ACC112 (cell line): ENCODE results near the gene TULP4.
A peak's percentile ranks its signal among the peaks of the same experiment; 100 is the strongest.
"Not testable (repeated sequence)": the region's sequence is repeated elsewhere in the genome, so short reads cannot be mapped to it uniquely, and the experiment has no call there.

Experiments
- H2AFZ ChIP-seq: fragments of 200-600 bp; sonication (generic); one replicate; pipeline ENCODE4 v1.6.0; 2017; ENCODE audit warnings: antibody characterized with exemption, low read length; ENCODE audit not compliant: unreplicated experiment
- H3K27ac ChIP-seq: fragments of 200-600 bp; sonication (generic); 2 replicates; pipeline ENCODE4 v1.5.1; 2014; ENCODE audit warnings: low read depth, mild to moderate bottlenecking, antibody characterized with exemption, low read length, moderate library complexity
- H3K27me3 ChIP-seq: fragments of 200-600 bp; sonication (generic); 2 replicates; pipeline ENCODE4 v1.6.1; 2014; ENCODE audit warnings: mild to moderate bottlenecking, antibody characterized with exemption, low read length, moderate library complexity, mixed read lengths; ENCODE audit not compliant: insufficient read depth
- H3K36me3 ChIP-seq: fragments of 200-600 bp; sonication (generic); 2 replicates; pipeline ENCODE4 v1.6.1; 2016; ENCODE audit warnings: mild to moderate bottlenecking, antibody characterized with exemption, low read length, moderate library complexity, mixed read lengths; ENCODE audit not compliant: insufficient read depth
- H3K4me1 ChIP-seq: fragments of 200-600 bp; sonication (generic); one replicate; pipeline ENCODE4 v1.6.1; 2016; ENCODE audit warnings: low read length, mixed read lengths; ENCODE audit not compliant: insufficient read depth, unreplicated experiment, control insufficient read depth
- H3K4me3 ChIP-seq: fragments of 200-600 bp; sonication (generic); 2 replicates; pipeline ENCODE4 v1.5.1; 2014; ENCODE audit warnings: mild to moderate bottlenecking, low read depth, low read length
- H3K79me2 ChIP-seq: fragments of 200-600 bp; sonication (generic); one replicate; pipeline ENCODE4 v1.6.0; 2016; ENCODE audit warnings: low read length; ENCODE audit not compliant: control insufficient read depth, unreplicated experiment, insufficient read depth

TULP4 gene

DNA sequence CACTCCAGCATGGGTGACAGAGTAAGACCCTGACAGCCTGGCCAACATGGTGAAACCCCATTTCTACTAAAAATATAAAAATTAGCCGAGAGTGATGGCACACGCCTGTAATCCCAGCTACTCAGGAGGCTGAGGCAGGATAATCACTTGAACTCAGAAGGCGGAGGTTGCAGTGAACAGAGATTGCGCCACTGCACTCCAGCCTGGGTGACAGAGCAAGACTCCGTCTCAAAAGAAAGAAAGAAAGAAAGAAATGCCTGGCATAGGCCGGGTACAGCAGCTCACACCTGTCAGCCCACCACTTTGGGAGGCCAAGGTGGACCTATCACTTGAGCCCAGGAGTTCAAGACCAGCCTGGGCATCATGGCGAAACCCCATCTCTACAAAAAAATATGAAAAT is 208.7 kb downstream of the TULP4 start:
- H3K27me3 ChIP-seq, result peaks cover 25% of the 10 kb centered on the region
- not testable (repeated sequence) for H3K36me3 ChIP-seq, H3K79me2 ChIP-seq, H3K27ac ChIP-seq, H3K4me3 ChIP-seq, H3K4me1 ChIP-seq, H2AFZ ChIP-seq

DNA sequence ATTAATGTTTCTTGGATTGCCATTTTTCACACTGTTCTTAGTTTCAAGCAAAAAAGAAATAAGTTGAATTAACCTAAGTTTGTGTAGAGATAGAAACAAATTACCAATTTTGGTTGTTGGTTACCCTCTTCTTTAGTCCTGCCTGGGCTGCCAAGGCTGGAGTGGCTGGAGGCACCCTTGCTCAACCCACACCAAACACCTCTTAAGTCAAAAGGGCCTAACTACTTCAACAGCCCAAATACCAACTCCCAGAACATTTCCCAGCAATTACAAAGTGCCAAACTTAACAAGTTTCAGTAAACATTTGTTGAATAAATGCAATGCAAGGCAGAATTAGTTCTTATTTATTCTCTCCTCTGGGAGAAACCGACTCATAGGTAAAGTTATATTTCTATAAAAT is 209.5 kb downstream of the TULP4 start:
- Histone ChIP-seq H3K27ac (no peak overlapping the region), H3K4me3 (no peak overlapping the region), H3K79me2 (no peaks in the 10 kb centered on the region), H3K36me3 (no peaks in the 10 kb centered on the region), H2AFZ (no peak overlapping the region), H3K27me3 (peaks cover 33% of the 10 kb centered on the region), H3K4me1 (peaks cover 7% of the 10 kb centered on the region)

DNA sequence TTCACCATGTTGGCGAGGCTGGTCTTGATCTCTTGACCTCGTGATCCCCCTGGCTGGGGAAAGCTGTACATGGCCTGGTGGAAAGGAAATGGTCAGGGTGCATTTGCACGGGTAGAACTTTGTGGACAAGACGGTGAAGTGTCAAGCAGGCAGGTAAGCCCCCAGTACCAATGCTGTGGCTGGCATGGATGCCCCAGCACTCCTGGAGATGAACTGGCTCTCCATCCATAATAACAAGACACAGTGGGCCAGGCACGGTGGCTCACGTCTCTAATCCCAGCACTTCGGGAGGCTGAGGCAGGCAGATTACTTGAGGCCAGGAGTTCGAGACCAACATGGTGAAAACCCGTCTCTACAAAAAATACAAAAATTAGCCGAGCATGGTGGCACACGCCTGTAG is 210.4 kb downstream of the TULP4 start:
- H3K79me2 ChIP-seq, result no peaks in the 10 kb centered on the region
- no peaks in the 10 kb centered on the region for H3K36me3 ChIP-seq
- H3K27me3 ChIP-seq, result peaks cover 36% of the 10 kb centered on the region
- H3K4me3 ChIP-seq, result no peak overlapping the region
- peaks cover 4% of the 10 kb centered on the region for H3K4me1 ChIP-seq
- no peak overlapping the region for H2AFZ ChIP-seq
- no peak overlapping the region for H3K27ac ChIP-seq

- Histone ChIP-seq H3K36me3 (no peaks in the 10 kb centered on the region), H3K79me2 (no peaks in the 10 kb centered on the region), H3K4me1 (no peaks in the 10 kb centered on the region), H3K27ac (no peak overlapping the region), H2AFZ (no peak overlapping the region), H3K4me3 (no peak overlapping the region), H3K27me3 (peaks cover 37% of the 10 kb centered on the region)
Observed at GRCh38 chr6:158524311-158524710, 212.0 kb downstream of the TULP4 start.

DNA sequence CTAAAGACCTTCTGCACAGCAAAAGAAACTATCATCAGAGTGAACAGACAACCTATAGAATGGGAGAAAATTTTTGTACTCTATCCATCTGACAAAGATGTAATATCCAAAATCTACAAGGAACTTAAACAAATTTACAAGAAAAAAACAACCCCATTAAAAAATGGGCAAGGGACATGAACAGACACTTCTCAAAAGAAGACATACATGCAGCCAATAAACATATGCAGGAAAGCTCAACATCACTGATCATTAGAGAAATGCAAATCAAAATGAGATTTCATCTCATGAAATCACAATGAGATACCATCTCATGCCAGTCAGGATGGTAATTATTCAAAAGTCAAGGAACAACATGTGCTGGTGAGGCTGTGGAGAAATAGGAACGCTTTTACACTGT is 215.6 kb downstream of the TULP4 start:
- not testable (repeated sequence) for H2AFZ ChIP-seq, H3K36me3 ChIP-seq, H3K4me1 ChIP-seq, H3K27ac ChIP-seq, H3K4me3 ChIP-seq, H3K79me2 ChIP-seq
- peaks cover 44% of the 10 kb centered on the region for H3K27me3 ChIP-seq

GRCh38 chr6:158528826-158529225 is 216.6 kb downstream of the TULP4 start:
- H3K36me3 ChIP-seq, result no peaks in the 10 kb centered on the region
- H2AFZ ChIP-seq, result no peak overlapping the region
- no peaks in the 10 kb centered on the region for H3K4me1 ChIP-seq
- H3K27ac ChIP-seq, result no peak overlapping the region
- peaks cover 43% of the 10 kb centered on the region for H3K27me3 ChIP-seq
- no peak overlapping the region for H3K4me3 ChIP-seq
- no peaks in the 10 kb centered on the region for H3K79me2 ChIP-seq

GRCh38 chr6:158529629-158530028 is 217.4 kb downstream of the TULP4 start:
- no peaks in the 10 kb centered on the region for H3K79me2 ChIP-seq
- no peak overlapping the region for H3K27ac ChIP-seq
- no peak overlapping the region for H3K4me3 ChIP-seq
- no peaks in the 10 kb centered on the region for H3K36me3 ChIP-seq
- H2AFZ ChIP-seq, result no peak overlapping the region
- no peaks in the 10 kb centered on the region for H3K4me1 ChIP-seq
- peaks cover 35% of the 10 kb centered on the region for H3K27me3 ChIP-seq

DNA sequence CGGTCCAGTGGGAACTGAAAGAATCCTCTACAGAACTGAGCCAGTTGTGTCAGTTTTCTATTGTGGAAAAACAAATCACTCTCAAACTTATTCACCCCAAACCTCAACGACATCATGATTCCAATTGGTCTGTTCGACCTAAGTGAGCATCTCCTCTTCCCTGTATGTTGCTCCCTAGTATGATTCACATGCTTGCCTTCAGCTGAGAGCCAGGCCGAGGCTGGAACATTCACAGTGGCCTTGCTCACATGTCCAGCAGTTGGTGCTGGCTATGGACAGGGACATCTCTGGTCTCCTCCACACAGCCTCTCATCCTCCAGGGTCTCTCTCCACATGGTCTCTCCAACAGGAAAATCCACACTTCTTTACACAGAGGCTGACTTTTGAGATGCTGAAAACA is 219.3 kb downstream of the TULP4 start:
- H3K4me1 ChIP-seq, result no peaks in the 10 kb centered on the region
- H2AFZ ChIP-seq, result no peak overlapping the region
- no peaks in the 10 kb centered on the region for H3K36me3 ChIP-seq
- H3K27ac ChIP-seq, result no peak overlapping the region
- no peaks in the 10 kb centered on the region for H3K79me2 ChIP-seq
- peaks cover 28% of the 10 kb centered on the region for H3K27me3 ChIP-seq
- no peak overlapping the region for H3K4me3 ChIP-seq

- Histone ChIP-seq H3K36me3 (no peaks in the 10 kb centered on the region), H3K27me3 (peaks cover 26% of the 10 kb centered on the region), H3K27ac (no peak overlapping the region), H3K4me3 (no peak overlapping the region), H3K4me1 (no peaks in the 10 kb centered on the region), H3K79me2 (no peaks in the 10 kb centered on the region), H2AFZ (no peak overlapping the region)
Observed at GRCh38 chr6:158531970-158532369, 219.7 kb downstream of the TULP4 start.

DNA sequence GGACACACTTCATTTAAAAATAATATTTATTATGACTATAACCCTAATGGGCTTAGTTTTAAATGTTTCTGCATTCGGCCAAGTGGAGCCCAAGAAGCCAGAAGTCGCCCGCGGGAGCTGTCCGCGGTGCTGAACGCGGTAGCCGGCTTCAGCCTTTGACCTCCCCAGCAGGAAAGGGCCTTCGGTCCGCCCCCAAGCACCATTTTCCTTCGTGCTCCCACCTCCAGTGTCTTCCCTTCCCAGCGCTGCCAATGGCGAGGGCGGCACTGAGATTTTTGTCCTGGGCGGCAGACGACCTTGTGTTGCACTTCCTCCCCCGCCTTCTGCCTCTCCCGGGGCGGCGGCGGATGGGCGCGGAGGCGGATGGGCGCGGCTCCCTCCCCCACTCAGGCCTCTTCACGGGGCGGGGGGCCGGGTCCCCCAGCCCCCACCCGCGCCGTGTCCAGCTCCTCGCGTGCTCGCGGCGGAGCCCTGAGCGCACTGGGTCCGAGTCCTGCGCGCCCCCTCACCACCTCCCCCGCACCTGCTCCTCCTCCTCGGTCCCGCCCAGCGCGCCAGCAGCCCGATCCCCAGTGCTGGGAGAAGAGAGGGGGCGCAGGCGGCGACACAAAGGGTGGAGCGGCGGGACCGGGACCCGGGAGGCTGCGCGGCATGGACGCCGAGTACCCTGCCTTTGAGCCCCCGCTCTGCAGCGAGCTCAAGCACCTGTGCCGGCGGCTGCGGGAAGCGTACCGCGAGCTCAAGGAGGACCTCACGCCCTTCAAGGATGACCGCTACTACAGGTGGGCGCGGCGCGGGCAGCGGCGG is 224.0 kb downstream of the TULP4 start:
- H3K36me3 ChIP-seq, result no peaks in the 10 kb centered on the region
- H3K4me1 ChIP-seq, result no peaks in the 10 kb centered on the region
- peaks cover 35% of the 10 kb centered on the region for H3K27me3 ChIP-seq
- H2AFZ ChIP-seq, result peak overlapping the region; percentile 73
- peak overlapping the region; percentile 83 for H3K4me3 ChIP-seq
- H3K79me2 ChIP-seq, result no peaks in the 10 kb centered on the region
- no peak overlapping the region for H3K27ac ChIP-seq
